Right ventricle myocardium inferior (tissue), 1 donor: ENCODE results near the gene XYLB. TPM values are rescaled to one million over a fixed set of nuclear protein-coding genes. Genes with fewer than 3 reads are reported as not detected.
"Not testable (repeated sequence)": the region's sequence is repeated elsewhere in the genome, so short reads cannot be mapped to it uniquely, and the experiment has no call there.

Experiments used
- ATAC-seq: fragments of 200-7000 bp; cut with Tn5 transposase; one replicate; pipeline ENCODE4 v1.9.1; 2020; ENCODE audit warnings: mild to moderate bottlenecking, moderate library complexity
- DNase-seq: peaks from one replicate; pipeline ENCODE4 v3.0.0; 2021; ENCODE audit errors: missing footprints
- intact Hi-C: fragments of 100-400 bp; cut with DNase I; formaldehyde crosslinking; loops from one replicate; pipeline ENCODE4 v1.11.0; 2022
- long read RNA-seq: library from polyadenylated mRNA; unstranded; transcript quantifications from one replicate; pipeline ENCODE4 v2.0.0, GENCODE V29; 2021
- total RNA-seq: library from RNA; stranded (reverse); fragmentation: NEBNext Ultra II Directional; extraction: Animal tissue kit (Norgen Biotek cat#: 25700); gene quantifications from one replicate; pipeline ENCODE4 v1.2.1, GENCODE V29; 2021
- donor health status: DM: no; HTN: yes; CAD: no; lungs with severe emphysema.

The XYLB gene
- 0.57 TPM for total RNA-seq
- long read RNA-seq, partial matches to known transcripts: 0 of 1 reads
- long read RNA-seq, other reads (novel, unspliced or antisense): 1 of 1 reads

DNA sequence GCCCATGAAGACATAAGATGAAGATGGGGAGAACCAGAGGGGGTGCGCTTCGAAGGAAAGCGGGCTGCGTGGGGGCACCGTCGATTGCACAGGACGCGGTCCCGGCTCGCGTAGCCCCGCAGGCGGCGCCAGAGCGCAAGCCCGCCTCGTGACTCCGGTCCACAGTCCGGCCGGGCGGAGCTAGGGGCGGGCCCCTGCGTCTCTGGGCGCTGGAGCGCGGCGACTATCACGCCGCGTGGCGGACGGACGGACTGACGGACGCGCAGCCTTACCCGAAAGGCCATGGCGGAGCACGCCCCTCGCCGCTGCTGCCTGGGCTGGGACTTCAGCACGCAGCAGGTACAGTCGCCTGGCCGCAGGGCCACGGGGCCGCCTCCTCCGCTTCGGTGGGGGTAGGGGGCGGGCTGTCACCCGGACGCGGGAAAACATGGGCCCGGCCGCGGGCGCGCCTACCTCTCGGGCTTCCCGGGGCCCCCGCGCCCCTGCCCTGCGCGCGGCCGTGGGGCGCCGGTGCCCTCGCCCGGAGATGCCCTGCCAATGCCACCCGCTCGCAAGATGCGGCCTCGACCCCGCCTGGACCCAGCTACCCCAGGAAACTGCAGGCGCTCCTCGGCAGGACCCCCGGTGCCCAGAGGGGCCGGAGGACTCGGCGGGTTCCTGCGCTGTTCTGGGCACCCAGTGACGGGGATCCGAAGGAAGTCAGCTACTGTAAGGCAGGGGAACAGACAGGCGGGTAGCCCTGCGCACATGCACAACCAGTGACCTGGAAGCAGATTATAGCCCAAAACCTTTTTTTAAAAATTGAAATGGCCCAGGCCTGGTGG is at the start of gene XYLB:
TSS of gene XYLB (plus strand) at position 199 of the 824 bp plus-strand sequence. CDS start at position 283, 84 bp downstream.
- ATAC-seq: peak; percentile 98
- DNase-seq: peak; percentile 96
- intact Hi-C loops: loop anchor here (2.0 to 10.0 kb wide), 2 partner anchors 134 to 232 kb away; no protein-coding TSS in a partner anchor

DNA sequence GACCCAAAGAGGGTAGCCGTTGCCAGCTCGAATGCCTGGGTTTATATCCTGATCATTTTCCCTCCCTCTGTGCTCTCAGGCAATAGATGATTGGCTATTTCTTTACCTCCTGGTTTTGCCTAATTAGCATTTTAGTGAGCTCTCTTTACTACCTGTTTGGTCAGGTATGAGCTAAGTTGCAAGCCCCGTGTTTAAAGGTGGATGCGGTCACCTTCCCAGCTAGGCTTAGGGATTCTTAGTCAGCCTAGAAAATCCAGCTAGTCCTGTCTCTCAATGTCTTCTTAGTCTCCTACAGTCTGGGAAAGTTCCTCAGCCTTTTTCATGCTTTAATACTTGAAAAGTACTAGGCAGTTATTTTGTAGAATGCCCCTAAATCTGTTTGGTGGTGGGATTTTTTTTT is 49.5 kb upstream of the XYLB start:
- DNase-seq, ATAC-seq, intact Hi-C loops: not testable (repeated sequence)

DNA sequence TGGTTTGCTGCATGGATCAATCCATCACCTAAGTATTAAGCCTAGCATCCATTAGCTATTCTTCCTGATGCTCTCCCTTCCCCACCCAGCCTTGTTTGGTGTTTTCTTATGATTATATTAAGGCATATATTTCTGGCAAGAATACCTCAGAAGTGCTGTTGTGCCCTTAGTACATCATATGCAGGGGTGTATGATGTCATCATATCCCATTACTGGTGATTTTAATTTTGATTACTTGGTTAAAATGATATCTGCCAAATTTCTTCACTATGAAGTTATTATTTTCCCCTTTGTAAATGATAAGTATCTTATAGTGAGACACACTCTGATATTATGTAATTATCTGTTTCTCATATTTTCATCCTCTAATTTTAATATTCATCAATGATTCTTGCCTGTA is 49.0 kb upstream of the XYLB start:
- ATAC-seq (no peak), DNase-seq (no peak)
- intact Hi-C loops: no loop called here

DNA sequence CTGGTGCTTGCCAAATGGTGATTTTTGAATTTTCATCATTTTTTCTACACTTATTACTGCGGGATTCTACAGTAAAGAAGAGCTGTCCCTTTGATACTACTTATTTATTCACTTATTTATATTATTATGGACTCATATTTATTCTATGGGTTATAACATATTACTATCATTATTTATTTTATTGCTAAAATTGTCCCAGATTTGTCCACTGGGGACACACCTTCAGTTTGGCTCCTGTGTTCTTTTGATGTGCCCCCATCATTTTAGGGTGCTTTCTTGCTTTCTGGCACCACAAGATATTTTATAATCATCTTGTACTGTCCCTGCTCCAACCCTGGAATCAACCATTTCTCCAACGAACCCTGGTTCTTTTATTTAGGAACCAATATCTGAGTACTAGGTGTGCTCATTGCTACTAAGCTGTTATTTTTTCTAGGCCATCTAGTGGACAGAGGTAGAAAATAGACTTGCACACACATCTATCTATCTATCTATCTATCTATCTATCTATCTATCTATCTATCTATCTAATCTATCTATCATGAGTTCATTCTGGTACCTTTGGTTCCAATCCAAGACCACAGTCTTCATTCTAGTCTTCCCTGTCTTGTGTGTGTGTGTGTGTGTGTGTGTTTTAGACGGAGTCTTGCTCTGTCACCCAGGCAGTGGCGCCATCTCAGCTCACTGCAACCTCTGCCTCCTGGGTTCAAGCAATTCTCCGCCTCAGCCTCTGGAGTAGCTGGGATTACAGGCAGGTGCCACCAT is 48.5 kb upstream of the XYLB start:
- intact Hi-C loops: no loop called here
- ATAC-seq (no peak), DNase-seq (no peak)

DNA sequence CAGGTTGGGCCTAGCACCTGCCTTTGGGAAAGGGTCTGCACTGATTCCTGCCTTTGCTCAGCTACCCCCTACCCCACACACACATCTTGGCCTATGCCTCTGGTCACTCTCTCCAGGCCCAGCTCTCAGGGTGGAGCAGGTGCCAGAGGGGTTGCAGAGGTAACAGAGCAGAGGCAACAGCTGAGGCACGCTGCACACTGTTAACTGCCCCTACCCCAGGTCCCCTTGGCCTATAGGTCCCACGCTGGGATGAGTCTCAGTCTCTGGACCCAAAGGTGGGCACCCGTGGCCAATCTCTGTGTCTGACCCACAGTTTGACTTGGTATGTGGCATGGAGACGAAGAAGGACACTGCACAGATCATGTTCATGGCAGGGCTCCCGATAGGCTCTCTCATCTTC is 39.6 kb upstream of the XYLB start:
- no peak for ATAC-seq
- no peak for DNase-seq
- intact Hi-C loops: no loop called here

DNA sequence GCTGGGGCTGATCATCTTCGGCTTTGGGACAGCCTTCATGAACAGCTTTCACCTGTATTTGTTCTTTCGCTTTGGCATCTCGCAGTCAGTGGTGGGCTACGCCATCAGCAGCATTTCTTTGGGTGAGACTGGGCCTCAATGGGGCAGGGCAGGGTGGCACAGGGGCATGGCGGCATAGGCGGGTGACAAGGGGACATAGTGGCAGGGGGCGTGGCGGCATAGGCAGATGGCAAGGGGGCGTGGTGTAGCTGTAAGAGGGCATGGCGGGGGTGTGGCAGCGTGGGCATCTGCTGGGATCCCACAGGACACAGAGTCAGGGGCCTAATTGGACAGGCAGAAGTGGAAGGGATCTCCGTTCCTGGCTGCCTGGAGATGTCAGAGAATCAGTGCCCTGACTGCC is 39.0 kb upstream of the XYLB start:
- intact Hi-C loops: no loop called here
- no peak for DNase-seq

DNA sequence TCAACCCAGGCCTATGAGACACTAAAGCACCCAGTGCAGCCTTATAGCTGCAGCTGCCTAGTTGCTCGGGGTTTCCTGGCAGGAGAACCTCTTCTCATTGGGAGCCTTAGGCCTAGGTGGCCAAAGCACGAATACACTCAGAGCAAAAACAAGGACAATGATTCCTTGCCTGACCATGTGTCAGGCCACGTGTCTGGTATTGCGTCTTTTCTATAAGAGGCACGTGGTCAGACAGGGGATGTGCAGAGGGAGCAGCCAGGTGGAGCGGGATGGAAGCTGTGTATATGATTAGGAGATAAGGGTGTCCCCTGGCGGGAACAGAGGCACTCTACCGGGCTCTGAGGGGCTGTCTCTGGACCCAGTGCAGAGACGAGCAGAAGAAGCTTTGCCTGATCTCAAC is 38.1 kb upstream of the XYLB start:
- ATAC-seq (no peak), DNase-seq (no peak)
- intact Hi-C loops: no loop called here

More for the DNA sequence above, 39.0 kb upstream of the XYLB start:
- no peak for ATAC-seq

DNA sequence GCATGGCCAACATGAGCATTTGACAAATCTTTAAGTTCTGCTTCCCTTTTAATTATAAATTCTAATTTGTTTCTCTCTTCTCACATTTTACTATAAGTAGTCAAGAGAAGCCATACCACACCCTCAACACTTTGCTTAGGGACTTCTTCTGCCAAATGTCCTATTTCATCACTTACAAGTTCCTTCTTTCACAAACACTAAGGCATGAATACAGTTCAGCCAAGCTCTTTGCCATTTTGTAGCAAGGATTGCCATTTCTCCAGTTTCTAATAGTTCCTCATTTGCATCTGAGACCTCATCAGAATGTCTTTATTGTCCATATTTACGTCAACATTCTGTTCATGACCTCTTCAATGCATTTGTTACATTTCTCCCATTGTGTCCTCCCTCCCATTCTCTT is 35.1 kb upstream of the XYLB start:
- intact Hi-C loops: no loop called here
- ATAC-seq (no peak), DNase-seq (no peak)

DNA sequence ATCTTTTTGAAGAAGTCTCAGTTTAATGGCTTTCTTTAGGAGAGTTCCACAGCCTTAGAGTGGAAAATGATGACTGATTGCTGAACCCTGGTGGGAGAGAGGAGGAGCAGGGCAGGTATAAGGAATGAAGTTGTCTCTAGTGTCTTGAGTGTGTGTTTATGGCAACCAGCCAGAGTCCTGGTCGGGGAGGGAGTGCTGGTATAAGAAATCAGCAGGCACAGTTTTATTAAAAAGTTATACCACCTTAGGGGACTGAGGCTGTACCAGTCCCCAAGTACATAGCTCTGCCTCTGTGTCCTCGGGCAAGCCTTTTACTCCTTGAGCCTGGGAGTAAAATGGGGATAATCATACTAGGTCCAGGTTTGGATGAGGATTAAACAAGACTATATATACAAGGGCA is 34.6 kb upstream of the XYLB start:
- ATAC-seq (no peak), DNase-seq (no peak)
- intact Hi-C loops: no loop called here

DNA sequence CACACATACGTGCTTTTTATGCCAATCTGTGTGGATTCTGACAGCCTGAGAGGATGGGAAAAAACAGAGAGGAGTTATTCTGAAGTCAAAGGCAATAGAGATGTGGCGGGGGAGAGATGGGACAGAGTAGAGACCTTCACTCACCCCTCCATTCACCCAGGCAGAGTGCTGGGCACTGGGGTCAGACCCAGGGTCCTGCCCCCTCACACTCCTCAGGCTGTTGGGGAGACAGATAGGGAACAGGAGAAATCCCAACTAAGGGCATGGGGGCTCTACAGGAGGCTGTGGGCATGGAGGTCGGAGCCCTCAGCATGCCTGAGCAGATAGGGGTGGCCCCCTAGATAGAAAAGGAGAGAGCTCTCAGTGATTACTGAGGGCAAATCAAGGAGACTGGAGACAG is 34.2 kb upstream of the XYLB start:
- DNase-seq: no peak
- intact Hi-C loops: no loop called here
- ATAC-seq: no peak

DNA sequence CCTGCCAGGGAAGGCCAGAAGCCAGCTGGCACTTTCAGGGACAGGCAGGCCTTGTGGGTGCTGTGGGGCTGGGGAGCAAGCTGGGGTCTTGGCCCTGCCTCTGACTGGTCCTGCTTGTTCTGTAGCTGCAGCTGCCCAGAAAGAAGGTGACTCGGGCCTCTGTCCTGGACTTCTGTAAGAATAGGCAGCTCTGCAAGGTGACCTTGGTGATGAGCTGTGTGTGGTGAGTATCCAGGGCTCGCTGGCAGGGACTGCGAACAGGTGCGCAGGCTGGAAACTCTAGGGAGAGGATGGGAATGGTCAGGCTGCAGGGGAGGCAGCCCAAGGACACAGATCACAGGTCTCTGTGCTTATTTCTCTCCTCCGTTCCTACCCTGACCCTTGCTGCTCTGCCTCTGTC is 33.3 kb upstream of the XYLB start:
- no peak for ATAC-seq
- no peak for DNase-seq
- intact Hi-C loops: no loop called here

DNA sequence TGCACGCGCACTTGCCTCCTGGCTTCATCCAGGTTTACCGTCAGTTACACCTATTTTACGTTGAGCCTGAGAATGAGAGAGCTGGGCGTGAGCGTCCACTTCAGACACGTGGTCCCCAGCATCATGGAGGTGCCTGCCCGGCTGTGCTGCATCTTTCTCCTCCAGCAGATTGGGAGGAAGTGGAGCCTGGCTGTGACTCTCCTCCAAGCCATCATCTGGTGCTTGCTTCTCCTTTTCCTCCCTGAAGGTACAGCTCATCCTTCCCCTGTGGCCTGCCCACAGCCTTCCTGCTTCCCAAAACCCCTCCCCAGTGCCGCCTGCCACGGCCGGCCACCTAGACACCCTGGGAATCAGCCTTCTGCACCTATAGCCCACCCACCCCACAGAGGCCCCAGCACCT is 32.9 kb upstream of the XYLB start:
- DNase-seq: no peak
- intact Hi-C loops: no loop called here

DNA sequence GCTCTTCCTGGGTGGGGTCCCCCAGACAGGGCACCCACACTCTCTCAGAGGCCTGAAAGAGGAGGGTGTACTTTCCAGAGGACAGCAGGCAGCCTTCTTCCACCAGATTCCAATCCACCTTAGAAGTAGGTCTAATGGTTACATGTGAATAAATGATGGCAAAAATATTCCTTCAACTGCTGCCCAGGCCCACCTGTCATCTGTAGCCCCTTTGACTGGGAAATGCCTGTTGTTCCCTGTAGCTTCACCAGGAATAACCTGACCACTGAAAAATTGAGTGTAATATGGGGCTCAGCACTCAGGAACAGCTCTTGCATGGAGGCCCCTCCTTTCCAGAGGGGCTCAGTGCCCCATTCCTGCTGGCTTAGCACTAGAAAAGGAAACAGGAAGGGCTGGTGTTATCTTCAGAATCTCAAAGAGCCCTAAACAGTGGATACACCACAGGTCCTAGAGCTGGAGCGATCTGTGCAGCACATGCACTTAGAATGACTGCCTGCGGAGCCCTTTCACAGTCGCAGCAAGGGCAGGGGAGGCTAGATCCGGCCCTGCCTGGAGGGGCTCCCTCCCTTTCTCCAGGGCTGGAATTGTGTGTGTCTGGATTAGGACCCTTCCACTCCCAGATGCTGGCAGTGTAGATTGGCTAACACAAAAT is 32.3 kb upstream of the XYLB start:
- ATAC-seq: no peak
- intact Hi-C loops: no loop called here
- no peak for DNase-seq

More for the DNA sequence above, 32.9 kb upstream of the XYLB start:
- ATAC-seq: no peak

DNA sequence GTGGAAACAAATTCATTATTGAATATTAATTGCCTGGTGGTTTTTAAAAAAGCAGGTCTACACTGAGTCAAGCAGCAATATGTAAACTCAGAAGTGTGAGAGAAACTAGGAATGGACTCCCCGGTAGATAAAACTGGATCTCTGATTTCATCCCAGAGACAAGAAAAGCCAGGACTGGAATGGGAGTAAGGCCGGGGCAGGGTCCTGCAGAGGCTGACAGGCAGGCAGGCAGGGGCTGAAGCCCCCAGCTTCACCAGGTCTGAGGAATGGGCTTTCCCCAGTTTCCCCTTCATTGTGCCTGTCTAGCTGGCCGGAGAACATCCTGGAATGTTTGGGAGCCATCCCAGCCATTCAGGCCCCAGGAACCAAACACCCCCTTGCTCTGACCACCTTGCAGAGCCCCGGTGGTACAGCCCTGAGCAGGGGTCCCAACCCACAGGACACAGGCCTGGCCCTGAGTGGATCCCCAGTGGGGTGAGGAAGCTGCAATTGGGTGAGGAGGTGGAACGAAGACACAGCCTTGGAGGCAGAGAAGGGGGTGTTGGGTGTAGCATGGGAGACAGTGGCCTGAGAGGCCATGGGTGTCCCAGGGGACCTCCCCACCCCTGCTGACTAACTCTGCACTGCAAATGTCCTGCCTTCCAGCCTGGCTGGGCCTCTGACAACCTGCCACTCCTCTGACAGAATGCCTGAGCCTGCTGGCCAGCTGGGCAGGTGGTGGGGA is 31.7 kb upstream of the XYLB start:
- intact Hi-C loops: no loop called here
- ATAC-seq: no peak
- DNase-seq: no peak

DNA sequence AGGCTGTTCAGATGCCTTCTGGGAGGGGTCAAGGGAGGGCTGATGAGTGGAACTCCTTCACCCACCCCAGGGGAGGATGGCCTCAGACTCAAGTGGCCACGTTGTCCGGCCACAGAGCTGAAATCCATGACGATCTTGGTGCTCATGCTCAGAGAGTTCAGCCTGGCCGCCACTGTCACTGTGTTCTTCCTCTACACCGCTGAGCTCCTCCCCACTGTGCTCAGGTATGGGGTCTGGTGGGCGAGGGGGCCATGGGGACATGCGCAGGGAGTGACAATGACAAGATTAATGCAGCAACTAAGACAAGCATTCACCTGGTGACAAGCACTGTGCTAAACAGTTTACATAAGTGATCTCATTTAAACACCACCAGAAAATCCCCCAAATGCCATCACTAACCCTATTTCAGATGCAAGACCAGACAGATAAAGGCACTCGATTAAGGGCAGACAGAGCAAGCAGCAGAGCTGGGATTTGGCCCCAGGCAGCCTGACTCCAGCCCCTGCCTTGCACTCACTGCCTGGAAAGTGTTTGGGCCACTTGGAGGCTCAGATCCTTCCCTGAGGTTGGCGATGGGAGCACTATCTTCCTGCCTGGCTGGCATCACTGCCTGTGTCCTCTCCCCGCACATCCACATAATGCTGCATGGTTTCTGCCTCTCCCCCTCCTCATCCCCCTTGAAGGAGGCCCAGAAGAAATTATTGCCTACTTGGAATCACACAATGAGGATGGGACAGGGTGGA is 30.9 kb upstream of the XYLB start:
- DNase-seq: no peak
- ATAC-seq: no peak
- intact Hi-C loops: no loop called here

DNA sequence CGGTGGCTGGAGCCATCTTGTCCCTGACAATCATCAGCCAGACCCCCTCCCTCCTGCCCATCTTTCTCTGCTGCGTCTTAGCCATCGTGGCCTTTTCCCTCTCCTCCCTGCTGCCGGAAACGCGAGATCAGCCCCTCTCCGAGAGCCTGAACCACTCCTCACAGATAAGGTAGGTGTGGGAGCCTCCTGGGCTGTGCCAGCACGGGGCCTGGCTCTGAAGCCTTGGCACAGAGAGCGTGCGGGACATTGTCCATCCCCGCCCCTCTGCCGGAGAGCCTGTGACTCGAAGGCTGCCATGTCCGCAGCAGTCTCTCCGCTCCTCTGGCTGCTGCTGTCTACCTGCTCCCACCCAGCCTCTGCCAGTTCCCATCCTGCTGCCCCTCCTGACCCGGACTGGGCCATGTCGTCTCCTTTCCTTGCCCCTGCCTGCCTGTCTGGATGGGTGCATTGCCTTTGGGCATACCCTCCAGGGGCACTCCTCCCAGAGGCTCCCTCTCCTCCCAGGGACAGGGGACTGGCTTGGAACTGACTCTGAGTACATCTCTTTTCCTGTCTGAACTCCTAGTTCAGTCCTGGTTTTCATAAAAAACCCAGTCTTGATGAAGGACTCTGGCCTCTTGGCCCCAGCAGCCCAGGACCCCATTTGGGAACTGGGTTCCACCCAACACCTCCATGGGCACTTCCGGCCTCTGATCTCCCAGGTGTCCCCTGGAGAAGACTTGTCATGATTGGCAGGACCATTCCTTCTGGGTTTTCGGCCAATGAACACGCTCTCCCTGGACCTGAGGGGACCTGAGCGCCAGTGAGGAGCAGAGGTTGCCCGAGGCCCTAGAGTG is 30.0 kb upstream of the XYLB start:
- intact Hi-C loops: no loop called here
- DNase-seq (no peak), ATAC-seq (no peak)

DNA sequence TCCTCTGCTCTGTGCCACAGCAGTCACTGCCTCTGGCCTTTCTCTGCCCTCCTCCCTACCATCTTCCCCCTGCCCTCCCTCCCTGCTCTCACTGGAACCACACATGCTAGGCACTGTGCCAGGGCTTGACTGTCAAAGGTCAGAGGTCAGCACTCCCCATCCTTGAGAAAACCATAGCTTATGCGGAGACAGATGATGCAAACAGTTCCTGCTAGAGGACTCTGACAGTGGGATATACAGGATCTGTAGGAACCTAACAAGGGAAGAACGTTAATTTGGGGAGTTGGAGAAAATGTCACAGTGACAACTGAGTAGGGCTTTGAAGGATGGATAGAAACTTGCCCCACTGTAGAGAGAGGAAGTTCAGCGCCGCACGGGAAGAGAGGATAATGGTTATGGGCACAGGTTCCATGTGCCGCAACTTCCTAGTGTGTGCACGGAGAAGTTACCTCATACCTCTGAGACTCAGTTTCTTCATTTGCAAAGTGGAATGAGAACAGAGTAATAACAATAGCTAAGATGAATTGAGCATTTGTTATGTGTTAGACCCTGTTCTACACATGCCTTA is 29.3 kb upstream of the XYLB start:
- DNase-seq: no peak
- no peak for ATAC-seq
- intact Hi-C loops: no loop called here
